SK-N-SH treated with all-trans-retinoic acid at 6 μM for 48 hours (cell line): ENCODE data around the gene MTCL1.

Experiments
- ATAC-seq: fragments of 200-7000 bp; cut with Tn5 transposase; 3 replicates; pipeline ENCODE4 v1.9.1; 2020; ENCODE audit warnings: mild to moderate bottlenecking, moderate library complexity
- ARNTL ChIP-seq: fragments of 450-650 bp; formaldehyde crosslinking; IDR thresholded peaks from 2 replicates; pipeline ENCODE4 v1.5.0; 2020; ENCODE audit warnings: low read depth, mild to moderate bottlenecking, moderate library complexity, borderline replicate concordance
- BACH2 ChIP-seq: fragments of 250-450 bp; sonication (Bioruptor Pico); IDR thresholded peaks from 2 replicates; pipeline ENCODE4 v1.9.0; 2021; ENCODE audit warnings: mild to moderate bottlenecking, borderline replicate concordance
- CREB5 ChIP-seq: fragments of 250-450 bp; sonication (Bioruptor Pico); IDR thresholded peaks from 2 replicates; pipeline ENCODE4 v1.5.1; 2020; ENCODE audit warnings: low read depth, mild to moderate bottlenecking, moderate library complexity
- CSDC2 ChIP-seq: fragments of 250-450 bp; sonication (Bioruptor Pico); IDR thresholded peaks from 2 replicates; pipeline ENCODE4 v1.5.0; 2020; ENCODE audit warnings: mild to moderate bottlenecking, moderate library complexity
- GLIS3 ChIP-seq: fragments of 250-450 bp; sonication (Bioruptor Pico); IDR thresholded peaks from 2 replicates; pipeline ENCODE4 v1.5.0; 2020; ENCODE audit warnings: mild to moderate bottlenecking, moderate library complexity
- ISL1 ChIP-seq: fragments of 250-450 bp; sonication (Bioruptor Pico); IDR thresholded peaks from 2 replicates; pipeline ENCODE4 v2.1.2; 2022; ENCODE audit warnings: mild to moderate bottlenecking, moderate library complexity
- OSR1 ChIP-seq: fragments of 250-450 bp; sonication (Bioruptor Pico); IDR thresholded peaks from 2 replicates; pipeline ENCODE4 v1.8.0; 2022; ENCODE audit warnings: moderate library complexity, mild to moderate bottlenecking, inconsistent platforms
- PATZ1 ChIP-seq: fragments of 250-450 bp; sonication (Bioruptor Pico); IDR thresholded peaks from 2 replicates; pipeline ENCODE4 v1.8.0; 2020; ENCODE audit warnings: mild to moderate bottlenecking, moderate library complexity, borderline replicate concordance
- POU6F1 ChIP-seq: fragments of 250-450 bp; sonication (Bioruptor Pico); IDR thresholded peaks from 2 replicates; pipeline ENCODE4 v1.8.0; 2021; ENCODE audit warnings: low read depth, mild to moderate bottlenecking, moderate library complexity, borderline replicate concordance
- PPARA ChIP-seq: fragments of 250-450 bp; sonication (Bioruptor Pico); IDR thresholded peaks from 2 replicates; pipeline ENCODE4 v1.5.0; 2020; ENCODE audit warnings: mild to moderate bottlenecking, borderline replicate concordance
- RARB ChIP-seq: fragments of 250-450 bp; sonication (Bioruptor Pico); IDR thresholded peaks from 2 replicates; pipeline ENCODE4 v1.8.0; 2021; ENCODE audit warnings: mild to moderate bottlenecking, moderate library complexity
- SNAI2 ChIP-seq: fragments of 250-450 bp; sonication (Bioruptor Pico); IDR thresholded peaks from 2 replicates; pipeline ENCODE4 v1.5.0; 2020; ENCODE audit warnings: mild to moderate bottlenecking, moderate library complexity
- TCF4 ChIP-seq: fragments of 250-450 bp; sonication (Bioruptor Pico); IDR thresholded peaks from 2 replicates; pipeline ENCODE4 v1.8.0; 2021; ENCODE audit warnings: mild to moderate bottlenecking, moderate library complexity, borderline replicate concordance
- TSHZ2 ChIP-seq: fragments of 250-450 bp; sonication (Bioruptor Pico); IDR thresholded peaks from 2 replicates; pipeline ENCODE4 v1.5.0; 2020; ENCODE audit warnings: mild to moderate bottlenecking, moderate library complexity
- ZC3H10 ChIP-seq: fragments of 250-450 bp; sonication (Bioruptor Pico); IDR thresholded peaks from 2 replicates; pipeline ENCODE4 v1.5.1; 2021; ENCODE audit warnings: mild to moderate bottlenecking, moderate library complexity
- ZFP3 ChIP-seq: fragments of 250-450 bp; sonication (Bioruptor Pico); IDR thresholded peaks from 2 replicates; pipeline ENCODE4 v1.5.0; 2020; ENCODE audit warnings: mild to moderate bottlenecking, moderate library complexity
- ZFP30 ChIP-seq: fragments of 450-650 bp; formaldehyde crosslinking; IDR thresholded peaks from 2 replicates; pipeline ENCODE4 v1.5.0; 2022; ENCODE audit warnings: mild to moderate bottlenecking, moderate library complexity
- ZNF565 ChIP-seq: fragments of 450-650 bp; formaldehyde crosslinking; conservative IDR thresholded peaks from 2 replicates; pipeline ENCODE4 v1.5.0; 2020; ENCODE audit warnings: low read depth, mild to moderate bottlenecking, moderate library complexity
- ZNF70 ChIP-seq: fragments of 450-650 bp; formaldehyde crosslinking; IDR thresholded peaks from 2 replicates; pipeline ENCODE4 v1.5.0; 2020; ENCODE audit warnings: mild to moderate bottlenecking, moderate library complexity

The MTCL1 gene

GRCh38 chr18:8843005-8843404, 137.6 kb downstream of the MTCL1 start:
- no peak for ATAC-seq
- TF ChIP-seq RARB = no peak
- no peak for TF ChIP-seq PPARA (CRISPR knock-in tag)
- TF ChIP-seq BACH2 = no peak
- no peak for TF ChIP-seq ISL1 (CRISPR knock-in tag)
- TF ChIP-seq ZNF565 (CRISPR knock-in tag) = no peak
- no peak for TF ChIP-seq ZC3H10
- no peak for TF ChIP-seq TCF4 (CRISPR knock-in tag)
- TF ChIP-seq, all 23 proteins: peak for 0

- ATAC-seq = no peak
These were observed 139.4 kb downstream of the MTCL1 start for GRCh38 chr18:8844721-8845148.

GRCh38 chr18:8845506-8845905, 140.2 kb downstream of the MTCL1 start:
- no peak for ATAC-seq
- TF ChIP-seq RARB = no peak
- TF ChIP-seq ZC3H10 = no peak
- no peak for TF ChIP-seq POU6F1
- TF ChIP-seq OSR1 (CRISPR knock-in tag) = no peak
- TF ChIP-seq CREB5 (CRISPR knock-in tag) = no peak
- no peak for TF ChIP-seq ZFP3 (CRISPR knock-in tag)
- no peak for TF ChIP-seq ZFP30
- no peak for TF ChIP-seq SNAI2
- TF ChIP-seq GLIS3 = no peak
- no peak for TF ChIP-seq CSDC2
- no peak for TF ChIP-seq TCF4 (CRISPR knock-in tag)
- no peak for TF ChIP-seq ARNTL (CRISPR knock-in tag)
- no peak for TF ChIP-seq PATZ1 (CRISPR knock-in tag)

More at GRCh38 chr18:8844721-8845148, 139.4 kb downstream of the MTCL1 start:
- TF ChIP-seq ZNF565 (CRISPR knock-in tag) = no peak
- no peak for TF ChIP-seq ZC3H10
- no peak for TF ChIP-seq ZNF70 (CRISPR knock-in tag)
- TF ChIP-seq PPARA (CRISPR knock-in tag) = no peak
- no peak for TF ChIP-seq RARB
- no peak for TF ChIP-seq CSDC2
- TF ChIP-seq CREB5 (CRISPR knock-in tag) = no peak
- TF ChIP-seq TCF4 (CRISPR knock-in tag) = no peak
- no peak for TF ChIP-seq SNAI2
- no peak for TF ChIP-seq BACH2
- TF ChIP-seq GLIS3 = no peak
- TF ChIP-seq TSHZ2 = no peak
- no peak for TF ChIP-seq POU6F1
- no peak for TF ChIP-seq ISL1 (CRISPR knock-in tag)
- no peak for TF ChIP-seq ZFP30
- TF ChIP-seq OSR1 (CRISPR knock-in tag) = no peak
